ENCODE measurements around the gene UBR1.

GRCh38 chr15:43153269-43153668 lies 47.4 kb upstream of the UBR1 start:
- no peak for TF ChIP-seq POLR2A (IDR thresholded peaks at IDR 0.05)
- TF ChIP-seq, protein P1, sequence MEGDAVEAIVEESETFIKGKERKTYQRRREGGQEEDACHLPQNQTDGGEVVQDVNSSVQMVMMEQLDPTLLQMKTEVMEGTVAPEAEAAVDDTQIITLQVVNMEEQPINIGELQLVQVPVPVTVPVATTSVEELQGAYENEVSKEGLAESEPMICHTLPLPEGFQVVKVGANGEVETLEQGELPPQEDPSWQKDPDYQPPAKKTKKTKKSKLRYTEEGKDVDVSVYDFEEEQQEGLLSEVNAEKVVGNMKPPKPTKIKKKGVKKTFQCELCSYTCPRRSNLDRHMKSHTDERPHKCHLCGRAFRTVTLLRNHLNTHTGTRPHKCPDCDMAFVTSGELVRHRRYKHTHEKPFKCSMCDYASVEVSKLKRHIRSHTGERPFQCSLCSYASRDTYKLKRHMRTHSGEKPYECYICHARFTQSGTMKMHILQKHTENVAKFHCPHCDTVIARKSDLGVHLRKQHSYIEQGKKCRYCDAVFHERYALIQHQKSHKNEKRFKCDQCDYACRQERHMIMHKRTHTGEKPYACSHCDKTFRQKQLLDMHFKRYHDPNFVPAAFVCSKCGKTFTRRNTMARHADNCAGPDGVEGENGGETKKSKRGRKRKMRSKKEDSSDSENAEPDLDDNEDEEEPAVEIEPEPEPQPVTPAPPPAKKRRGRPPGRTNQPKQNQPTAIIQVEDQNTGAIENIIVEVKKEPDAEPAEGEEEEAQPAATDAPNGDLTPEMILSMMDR (IDR thresholded peaks at IDR 0.05) = no peak
